ENCODE data around the gene PTGR2. TPM values are rescaled to one million over a fixed set of nuclear protein-coding genes. Genes with fewer than 3 reads are reported as not detected.

Gene PTGR2
- total and polyA plus RNA-seq, 4 donors, result 4.2 to 9.5 (median 7.9) TPM

GRCh38 chr14:73816393-73816816, 35.2 kb upstream of the PTGR2 start (continued):
- TF ChIP-seq ZBTB33 (IDR thresholded peaks at IDR 0.05), result no peak
- TF ChIP-seq SP1 (IDR thresholded peaks at IDR 0.05), result no peak
- TF ChIP-seq RAD21 (IDR thresholded peaks at IDR 0.05), result no peak
- no peak for TF ChIP-seq FOXA1 (IDR thresholded peaks at IDR 0.05)

- Histone ChIP-seq H3K36me3 (ENCODE audit: control insufficient read depth in 4 of 4, insufficient read depth in 3 of 4, low read depth in 1 of 4, low read length in 3 of 4) (no peaks in the 10 kb centered on the region), H3K9ac (ENCODE audit: low read depth in 1 of 2, low read length in 2 of 2) (no peak overlapping the region), H3K27me3 (ENCODE audit: control insufficient read depth in 4 of 4, insufficient read depth in 4 of 4, low read length in 3 of 4) (no peaks in the 10 kb centered on the region), H3K4me3 (ENCODE audit: low read depth in 1 of 3, low read length in 3 of 3) (no peak overlapping the region), H3K4me1 (ENCODE audit: control insufficient read depth in 4 of 4, insufficient read depth in 4 of 4, low read length in 3 of 4) (no peaks in the 10 kb centered on the region), H3K27ac (ENCODE audit: low read depth in 1 of 2, low read length in 2 of 2) (no peak overlapping the region), H3K9me3 (ENCODE audit: control insufficient read depth in 4 of 4, low read length in 3 of 4) (no peaks in the 10 kb centered on the region)
- TF ChIP-seq YY1 (IDR thresholded peaks at IDR 0.05) (no peak), FOXA2 (IDR thresholded peaks at IDR 0.05) (no peak), RAD21 (IDR thresholded peaks at IDR 0.05) (no peak), EGR1 (IDR thresholded peaks at IDR 0.05; ENCODE audit: low read depth in 2 of 2) (no peak), NR2F2 (IDR thresholded peaks at IDR 0.05) (no peak), TAF1 (conservative IDR thresholded peaks at IDR 0.05) (no peak)
- TF ChIP-seq, protein P1, sequence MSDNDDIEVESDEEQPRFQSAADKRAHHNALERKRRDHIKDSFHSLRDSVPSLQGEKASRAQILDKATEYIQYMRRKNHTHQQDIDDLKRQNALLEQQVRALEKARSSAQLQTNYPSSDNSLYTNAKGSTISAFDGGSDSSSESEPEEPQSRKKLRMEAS (IDR thresholded peaks at IDR 0.05), result no peak
- TF ChIP-seq, protein P2, sequence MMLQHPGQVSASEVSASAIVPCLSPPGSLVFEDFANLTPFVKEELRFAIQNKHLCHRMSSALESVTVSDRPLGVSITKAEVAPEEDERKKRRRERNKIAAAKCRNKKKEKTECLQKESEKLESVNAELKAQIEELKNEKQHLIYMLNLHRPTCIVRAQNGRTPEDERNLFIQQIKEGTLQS (IDR thresholded peaks at IDR 0.05), result no peak
- DNase-seq (ENCODE audit: low spot score), result no peak
- 94% methylated on average over 7 of the region's 7 CpGs for WGBS
Measured at GRCh38 chr14:73817020-73817655, 34.5 kb upstream of the PTGR2 start.

GRCh38 chr14:73818821-73819220, 32.8 kb upstream of the PTGR2 start:
- no peaks in the 10 kb centered on the region for H3K4me1 ChIP-seq (ENCODE audit: control insufficient read depth in 4 of 4, insufficient read depth in 4 of 4, low read length in 3 of 4)
- H3K9ac ChIP-seq (ENCODE audit: low read depth in 1 of 2, low read length in 2 of 2), result no peak overlapping the region
- H3K36me3 ChIP-seq (ENCODE audit: control insufficient read depth in 4 of 4, insufficient read depth in 3 of 4, low read depth in 1 of 4, low read length in 3 of 4), result no peaks in the 10 kb centered on the region
- H3K27ac ChIP-seq (ENCODE audit: low read depth in 1 of 2, low read length in 2 of 2), result no peak overlapping the region
- WGBS, result 89% methylated on average over 9 of the region's 9 CpGs
- H3K27me3 ChIP-seq (ENCODE audit: control insufficient read depth in 4 of 4, insufficient read depth in 4 of 4, low read length in 3 of 4), result no peaks in the 10 kb centered on the region
- H3K4me3 ChIP-seq (ENCODE audit: low read depth in 1 of 3, low read length in 3 of 3), result no peak overlapping the region
- TF ChIP-seq, protein P1 (IDR thresholded peaks at IDR 0.05), result no peak
- TF ChIP-seq SP1 (IDR thresholded peaks at IDR 0.05) (no peak), FOXA2 (IDR thresholded peaks at IDR 0.05) (no peak), NR2F2 (IDR thresholded peaks at IDR 0.05) (no peak), YY1 (IDR thresholded peaks at IDR 0.05) (no peak), HNF4G (IDR thresholded peaks at IDR 0.05) (no peak), HNF4A (conservative IDR thresholded peaks at IDR 0.05) (no peak), GABPA (IDR thresholded peaks at IDR 0.05 in 1 of 2, conservative IDR thresholded peaks at IDR 0.05 in 1 of 2) (no peak), CTCF (IDR thresholded peaks at IDR 0.05; ENCODE audit: low read depth, low read length, missing input control) (no peak), RXRA (IDR thresholded peaks at IDR 0.05) (no peak), JUND (IDR thresholded peaks at IDR 0.05) (no peak), RAD21 (IDR thresholded peaks at IDR 0.05) (no peak)
- TF ChIP-seq, protein P2 (IDR thresholded peaks at IDR 0.05), result no peak
- H3K9me3 ChIP-seq (ENCODE audit: control insufficient read depth in 4 of 4, low read length in 3 of 4), result no peaks in the 10 kb centered on the region
- DNase-seq (ENCODE audit: low spot score), result no peak
